Measurements from ENCODE around the gene C5orf47.

- TF ChIP-seq EGR1 (IDR thresholded peaks at IDR 0.05; ENCODE audit: low read depth in 2 of 2) (no peak), HNF4A (conservative IDR thresholded peaks at IDR 0.05) (no peak), CTCF (IDR thresholded peaks at IDR 0.05; ENCODE audit: low read depth, low read length, missing input control) (no peak), RAD21 (IDR thresholded peaks at IDR 0.05) (no peak), ZBTB33 (IDR thresholded peaks at IDR 0.05) (no peak), TAF1 (conservative IDR thresholded peaks at IDR 0.05) (no peak), RXRA (IDR thresholded peaks at IDR 0.05) (no peak), MAX (IDR thresholded peaks at IDR 0.05) (no peak), SP1 (IDR thresholded peaks at IDR 0.05) (no peak), FOXA2 (IDR thresholded peaks at IDR 0.05) (no peak), GABPA (IDR thresholded peaks at IDR 0.05 in 1 of 2, conservative IDR thresholded peaks at IDR 0.05 in 1 of 2) (no peak), YY1 (IDR thresholded peaks at IDR 0.05) (no peak)
Measured at GRCh38 chr5:173997331-173997730, 8.4 kb downstream of the C5orf47 start.

All from liver (tissue), 3 donors.